Measurements from ENCODE around the gene FAM81A.
A peak's percentile ranks its signal among the peaks of the same experiment; 100 is the strongest.
"Not testable (repeated sequence)": the region's sequence is repeated elsewhere in the genome, so short reads cannot be mapped to it uniquely, and the experiment has no call there.

FAM81A gene

DNA sequence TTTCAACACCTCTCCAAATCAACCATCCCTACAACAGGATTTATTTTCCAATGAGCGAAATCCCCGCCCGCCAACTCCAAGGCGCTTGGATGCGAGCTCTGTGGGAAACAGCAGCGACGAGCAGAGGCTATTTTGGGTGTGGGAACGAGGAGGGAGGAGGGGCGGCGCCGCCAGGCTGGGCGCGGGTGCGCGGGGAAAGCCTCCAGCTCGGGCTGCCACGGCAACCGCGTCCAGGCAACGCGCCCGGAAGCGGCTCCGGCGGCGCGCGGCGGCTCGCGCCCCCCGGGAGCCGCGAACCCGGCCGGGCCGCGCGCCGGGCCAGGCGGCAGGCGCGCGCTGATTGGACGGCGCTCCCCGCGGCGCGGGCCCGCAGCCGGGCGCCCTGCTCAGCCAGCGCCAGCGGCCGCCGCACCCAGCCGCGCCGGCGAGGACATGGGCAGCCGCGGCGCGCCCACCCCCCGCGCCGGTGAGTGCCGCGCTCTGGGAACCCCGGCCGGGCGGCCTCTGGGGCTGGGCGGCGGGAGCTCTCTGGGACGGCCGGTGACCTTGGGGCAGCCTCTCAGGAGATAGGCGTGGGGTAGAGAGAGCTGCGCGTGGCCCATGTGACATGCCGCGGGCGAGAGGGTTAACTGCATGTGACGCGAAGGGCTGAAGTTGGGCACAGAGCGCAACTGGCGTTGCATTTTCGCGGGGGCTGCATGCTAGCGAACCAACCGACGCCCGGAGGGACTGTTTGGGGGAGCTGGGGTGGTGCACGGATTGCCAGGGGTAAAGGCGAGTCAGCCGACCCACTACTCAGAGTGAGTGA, at the start of gene FAM81A:
FAM81A (plus strand) TSS at position 370 of the 808 bp plus-strand sequence. CDS start 20,441 bp downstream, outside the sequence.
- peak; percentile 22 for DNase-seq

DNA sequence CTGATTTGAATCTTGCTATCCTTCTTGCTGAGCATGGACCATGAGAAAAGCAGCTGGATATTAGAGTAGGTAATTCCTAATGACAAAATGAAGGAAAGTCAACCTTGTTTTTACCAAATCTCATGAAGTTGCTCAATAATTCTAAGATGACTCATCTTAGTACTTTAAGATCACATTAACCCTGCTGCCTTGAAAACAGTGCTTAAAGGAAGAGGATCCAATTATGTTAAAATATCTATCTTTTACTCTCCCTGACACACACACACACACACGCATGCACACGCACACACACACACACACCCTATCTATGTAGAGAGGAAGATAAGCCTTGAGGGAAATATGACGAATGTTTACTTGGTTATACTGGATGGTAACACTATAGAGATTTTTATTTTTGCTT, 49.3 kb upstream of the FAM81A start:
- no peak for DNase-seq

DNA sequence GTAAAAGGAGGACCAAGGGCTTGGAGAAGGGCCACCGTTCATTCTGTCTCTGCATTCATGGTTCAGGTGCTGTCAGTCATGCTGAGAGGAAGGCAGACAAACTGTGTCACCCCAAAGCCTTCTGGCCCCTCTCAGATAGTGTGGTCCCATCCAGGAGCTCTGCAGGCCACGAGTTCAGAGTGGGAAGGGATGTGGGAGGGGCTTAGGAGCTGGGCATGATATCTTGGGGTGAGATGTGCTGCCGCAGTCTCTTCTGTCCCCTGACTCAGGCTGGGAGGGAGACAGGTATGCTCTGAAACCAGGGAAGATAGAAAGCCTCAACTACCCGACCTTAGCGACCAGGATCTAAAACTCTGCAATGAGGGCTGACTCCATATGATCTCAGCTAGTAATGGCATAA, 45.7 kb upstream of the FAM81A start:
- DNase-seq: no peak

DNA sequence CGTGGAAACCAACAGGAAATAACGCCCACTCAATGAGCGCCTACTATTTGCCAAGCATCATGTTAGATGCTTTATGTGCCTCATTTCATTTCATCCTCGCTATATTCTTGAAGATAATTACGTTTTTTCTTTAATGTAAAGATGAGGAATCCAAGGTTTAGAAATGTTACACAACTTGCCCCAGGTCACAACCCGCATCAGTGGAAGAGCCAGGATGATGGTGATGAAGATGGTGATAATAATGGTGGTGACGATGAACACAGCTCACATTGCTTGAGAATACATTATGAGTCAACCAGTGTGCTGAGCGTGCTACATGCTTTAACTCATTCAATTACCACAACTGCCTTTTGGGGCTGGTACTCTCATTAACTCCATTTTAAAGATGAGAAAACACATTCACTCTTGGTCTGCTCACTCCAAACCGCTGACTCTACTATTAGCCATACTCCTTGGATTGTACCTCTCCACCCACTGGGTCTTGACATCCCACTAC, 43.8 kb upstream of the FAM81A start:
- no peak for DNase-seq

DNA sequence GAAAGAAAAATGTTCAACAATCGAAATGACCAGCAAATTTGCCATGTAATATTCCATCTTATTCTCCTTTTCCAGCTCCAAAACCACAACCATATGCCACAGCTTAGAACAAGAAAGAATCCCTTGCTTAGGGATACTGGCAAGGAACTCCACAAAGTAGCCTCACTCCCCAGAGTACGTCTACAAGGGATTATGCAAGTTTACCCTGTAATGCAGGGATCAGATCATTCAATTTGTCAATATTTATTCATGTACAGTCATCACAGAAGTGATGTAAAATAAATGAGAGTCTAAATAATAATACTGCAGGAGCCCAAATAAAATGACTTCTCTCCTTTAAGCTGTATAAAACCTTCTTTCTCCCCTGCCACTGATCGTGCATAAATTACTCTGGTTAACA, 41.8 kb upstream of the FAM81A start:
- DNase-seq: no peak

DNA sequence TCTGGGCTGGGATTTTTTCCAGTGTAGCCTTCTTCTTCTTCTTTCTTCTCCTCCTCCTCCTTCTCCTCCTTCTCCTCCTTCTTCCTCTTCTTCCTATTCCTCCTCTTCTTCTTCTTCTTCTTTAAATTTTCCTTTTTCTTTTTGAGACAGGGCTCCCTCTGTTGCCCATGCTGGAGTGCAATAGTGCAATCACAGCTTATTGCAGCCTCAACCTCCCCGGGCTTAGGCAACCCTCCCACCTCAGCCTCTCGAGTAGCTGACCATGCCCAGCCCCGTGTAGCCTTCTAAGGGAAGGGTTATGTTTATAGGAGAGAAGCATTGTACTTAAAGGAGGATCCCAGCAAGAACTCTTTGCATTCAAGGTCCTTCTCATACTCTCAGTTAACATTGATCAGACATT, 41.3 kb upstream of the FAM81A start:
- no peak for DNase-seq

DNA sequence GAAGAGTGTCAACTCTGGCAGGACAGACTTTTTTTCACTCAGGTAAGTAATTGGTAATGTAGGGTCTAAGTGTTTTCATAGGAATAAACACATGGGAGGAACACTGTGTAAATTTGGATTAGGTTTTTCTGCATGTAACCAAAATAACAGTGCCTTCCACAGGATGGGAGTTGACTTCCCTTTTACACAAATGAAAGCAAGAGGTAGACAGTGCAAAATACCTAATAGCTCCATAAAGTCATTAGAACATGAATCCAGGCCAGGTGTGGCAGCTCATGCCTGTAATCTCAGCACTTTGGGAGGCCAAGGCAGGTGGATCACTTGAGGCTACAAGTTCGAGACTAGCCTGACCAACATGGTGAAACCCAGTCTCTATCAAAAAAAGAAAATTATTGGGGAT, 39.8 kb upstream of the FAM81A start:
- no peak for DNase-seq

DNA sequence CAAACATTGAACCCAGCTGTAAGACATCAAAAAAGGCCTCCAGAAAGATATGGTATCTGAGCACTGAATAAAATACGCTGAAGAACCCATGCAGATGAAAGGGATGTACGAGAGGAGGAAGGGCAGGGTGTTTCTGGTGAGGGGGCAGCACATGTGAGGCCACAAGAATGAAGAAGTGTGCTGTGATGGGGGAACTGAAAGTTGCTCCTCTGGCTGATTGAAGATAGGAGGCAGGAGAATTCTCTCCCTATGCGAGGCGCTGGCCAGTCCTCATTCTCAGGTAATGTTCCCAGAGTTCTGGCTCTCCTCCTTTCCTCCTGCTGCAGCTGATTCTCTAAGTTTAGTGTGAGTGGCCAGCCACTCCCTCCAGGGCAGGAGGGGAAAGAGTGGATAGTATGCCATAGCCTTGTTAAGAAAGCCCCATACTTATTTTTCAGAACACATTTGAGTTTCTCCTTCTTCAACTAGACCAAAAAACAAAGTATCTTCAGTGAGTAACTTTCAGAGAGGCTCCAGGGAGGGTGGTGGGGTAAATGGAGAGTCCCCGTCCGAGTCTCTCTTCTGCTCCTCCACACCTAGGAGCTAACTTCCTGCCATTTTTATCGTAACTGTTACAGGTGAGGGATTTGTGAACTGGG, 38.4 kb upstream of the FAM81A start:
- no peak for DNase-seq

DNA sequence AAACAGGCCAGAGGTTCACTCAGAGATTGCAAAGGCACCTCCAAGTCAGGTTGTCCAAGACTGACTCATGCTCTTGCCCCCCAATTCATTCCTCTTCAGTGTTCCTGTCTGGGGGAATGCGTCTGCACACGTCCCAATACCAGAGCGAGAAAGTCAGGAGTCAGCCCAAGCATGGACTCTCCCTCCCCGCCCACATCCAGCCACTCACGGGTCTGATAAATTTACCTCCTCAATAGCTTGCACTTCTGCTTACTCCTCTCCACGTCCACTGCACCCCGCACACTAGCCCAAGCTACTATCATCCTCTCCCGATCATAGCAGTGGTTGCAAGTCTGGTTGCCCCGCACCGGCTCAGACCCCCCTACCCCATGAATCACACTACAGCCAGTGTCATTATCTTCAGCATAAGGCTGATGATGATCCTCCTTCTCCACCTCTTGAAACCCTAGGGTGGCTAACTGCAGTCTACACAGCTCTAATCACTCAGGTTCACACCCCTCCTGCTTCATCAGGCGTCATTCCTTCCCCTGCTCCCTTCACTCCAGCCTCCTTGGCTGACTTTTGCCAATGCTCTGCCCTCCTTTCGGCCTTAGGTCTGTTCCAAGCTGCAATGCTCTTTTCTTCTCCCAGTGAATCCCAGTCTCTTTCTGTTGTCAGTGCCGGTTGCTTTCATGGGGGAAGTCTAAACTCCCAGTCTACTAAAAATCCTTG, 37.7 kb upstream of the FAM81A start:
- DNase-seq: no peak

DNA sequence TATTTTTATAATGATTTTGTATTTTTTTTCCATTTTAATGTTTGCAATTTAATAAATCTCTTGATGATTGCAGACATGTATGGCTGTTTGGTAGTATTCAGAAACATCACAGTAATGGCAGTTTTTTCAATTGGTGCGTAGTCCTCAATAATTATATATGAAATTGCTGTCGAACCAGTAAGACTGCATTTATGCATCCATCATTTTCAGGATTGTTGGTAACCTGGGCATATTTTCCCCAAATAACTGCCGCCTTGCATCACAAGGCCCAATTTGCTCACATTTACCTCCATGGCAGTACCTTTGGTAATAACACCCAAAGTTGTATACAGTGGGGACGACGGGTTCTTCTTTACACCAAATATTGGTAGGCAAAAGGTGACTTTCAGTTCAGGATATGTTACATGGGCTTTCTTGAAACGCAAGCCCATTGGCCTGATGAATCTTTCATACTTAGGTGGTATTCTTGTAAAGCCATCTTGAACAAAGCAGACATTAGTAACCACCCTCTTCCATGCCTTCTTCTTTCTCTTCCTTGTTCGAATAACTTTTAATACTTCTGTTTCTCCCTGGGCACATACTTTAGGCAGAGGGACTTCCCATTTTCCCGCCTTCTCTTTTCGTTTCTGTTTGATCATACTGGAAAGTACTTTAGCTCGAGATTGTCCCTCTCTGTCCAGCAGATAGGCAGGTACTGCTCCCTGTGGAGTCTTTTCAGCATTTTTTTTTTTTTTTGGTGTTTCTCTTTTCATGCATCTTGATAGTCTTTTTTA, 36.7 kb upstream of the FAM81A start:
- DNase-seq: not testable (repeated sequence)

DNA sequence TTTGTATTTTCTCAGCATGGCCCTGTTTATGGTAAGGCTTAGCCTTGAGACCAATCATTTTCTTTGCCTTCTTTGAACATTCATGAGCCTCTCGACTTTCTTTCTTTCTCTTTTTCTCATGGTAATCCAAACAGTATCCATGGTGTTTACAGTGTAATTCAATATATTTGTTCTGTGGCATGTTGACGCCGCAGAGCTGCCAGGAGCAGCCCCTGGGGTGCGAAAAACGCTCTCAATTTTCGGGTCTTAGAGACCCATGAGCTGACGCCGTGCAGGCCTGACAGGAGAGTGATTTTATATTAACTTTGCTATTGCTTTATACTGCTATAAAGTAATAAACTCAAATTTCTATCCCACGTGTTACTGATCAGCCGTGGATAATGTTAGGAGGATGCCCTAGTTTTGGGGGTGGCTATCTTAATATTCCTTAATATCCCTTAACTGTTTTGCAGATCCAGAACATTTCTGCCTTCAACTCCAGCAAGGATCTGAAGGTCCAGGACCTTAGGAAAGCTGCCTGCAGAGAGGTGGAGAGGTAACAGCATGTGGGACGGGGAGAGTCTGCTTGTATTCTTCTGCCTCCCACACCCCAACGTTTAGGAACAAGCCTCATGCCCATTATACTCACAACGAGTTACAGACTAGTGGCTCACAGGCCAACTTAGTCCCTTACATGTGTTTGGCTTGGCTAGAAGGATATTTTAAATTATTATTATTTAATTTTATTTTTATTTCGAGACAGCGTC, 36.0 kb upstream of the FAM81A start:
- DNase-seq: no peak

DNA sequence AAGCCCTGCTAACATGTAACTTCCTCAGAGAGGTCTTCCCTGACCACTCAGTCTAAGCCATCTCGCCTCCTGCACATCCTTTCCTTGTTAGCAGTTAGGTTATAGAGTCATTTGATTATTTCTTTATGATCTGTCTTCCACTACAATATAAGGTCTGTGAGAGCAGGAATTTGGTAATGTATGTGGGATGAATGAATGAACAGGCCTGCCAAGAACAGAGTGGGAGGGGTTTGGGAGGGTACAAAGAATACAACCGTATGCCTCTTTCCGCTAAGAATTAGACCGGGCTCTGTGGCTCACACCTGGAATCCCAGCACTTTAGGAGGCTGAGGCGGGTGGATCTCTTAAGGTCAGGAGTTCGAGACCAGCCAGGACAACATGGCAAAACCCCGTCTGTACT, 32.9 kb upstream of the FAM81A start:
- DNase-seq: no peak

DNA sequence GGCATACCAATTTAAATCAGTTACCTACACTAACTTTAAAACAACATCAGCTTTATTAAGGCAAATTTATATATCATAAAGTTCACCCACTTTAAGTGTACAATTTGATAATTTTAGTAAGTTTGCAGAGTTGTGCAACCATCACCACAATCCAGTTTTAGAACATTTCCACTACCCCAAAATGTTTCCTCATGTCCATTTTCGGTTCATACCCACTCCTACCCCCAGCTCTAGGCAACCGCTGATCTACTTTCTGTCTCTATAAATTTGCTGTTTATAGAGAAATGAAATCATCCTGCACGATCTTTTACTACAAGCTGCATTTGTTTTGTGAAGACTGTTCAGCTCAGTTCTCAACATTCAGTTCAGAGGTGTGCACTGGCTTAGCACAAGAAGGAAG, 31.5 kb upstream of the FAM81A start:
- no peak for DNase-seq

DNA sequence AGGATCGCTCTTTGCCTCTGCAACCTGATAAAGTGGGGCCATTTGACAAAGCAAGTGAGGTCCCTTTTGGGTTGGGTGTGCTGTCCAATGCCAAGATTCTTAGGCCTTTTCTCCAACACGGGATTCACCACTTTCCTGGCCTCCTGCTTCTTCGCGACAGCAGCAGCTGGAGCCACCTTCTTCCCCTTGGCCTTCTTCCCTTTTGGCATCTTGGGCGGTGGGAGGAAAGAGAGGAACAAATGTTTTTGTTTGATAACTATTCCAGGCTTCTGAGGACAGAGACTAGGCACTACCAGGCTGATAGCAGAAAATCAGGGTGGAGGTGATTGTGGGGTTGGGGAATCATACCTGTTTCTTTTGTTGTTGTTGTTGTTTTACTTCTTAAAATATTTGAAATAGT, 30.0 kb upstream of the FAM81A start:
- DNase-seq: no peak

DNA sequence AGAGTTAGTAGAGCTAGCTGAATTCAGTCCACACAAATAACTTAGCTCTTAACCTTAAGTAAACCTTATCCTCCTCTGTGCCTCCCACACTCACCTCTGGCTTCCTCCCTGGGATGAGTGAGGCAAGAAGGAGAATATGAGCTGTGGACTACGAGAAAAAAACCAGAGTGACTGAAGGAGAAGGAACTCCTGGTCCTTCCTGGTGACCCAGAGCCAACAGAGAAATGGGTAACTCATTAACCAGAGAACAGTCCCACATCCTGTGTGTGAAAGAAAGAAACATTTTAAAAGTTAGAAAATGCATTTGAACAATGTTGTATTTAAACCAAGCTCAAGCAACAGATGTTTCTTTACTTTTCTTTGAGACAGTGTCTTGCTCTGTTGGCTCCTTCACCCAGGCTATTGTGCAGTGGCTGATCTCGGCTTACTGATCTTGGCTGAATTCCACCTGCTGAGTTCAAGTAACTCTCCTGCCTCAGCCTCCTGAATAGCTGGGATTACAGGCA, 27.5 kb upstream of the FAM81A start:
- DNase-seq: no peak

DNA sequence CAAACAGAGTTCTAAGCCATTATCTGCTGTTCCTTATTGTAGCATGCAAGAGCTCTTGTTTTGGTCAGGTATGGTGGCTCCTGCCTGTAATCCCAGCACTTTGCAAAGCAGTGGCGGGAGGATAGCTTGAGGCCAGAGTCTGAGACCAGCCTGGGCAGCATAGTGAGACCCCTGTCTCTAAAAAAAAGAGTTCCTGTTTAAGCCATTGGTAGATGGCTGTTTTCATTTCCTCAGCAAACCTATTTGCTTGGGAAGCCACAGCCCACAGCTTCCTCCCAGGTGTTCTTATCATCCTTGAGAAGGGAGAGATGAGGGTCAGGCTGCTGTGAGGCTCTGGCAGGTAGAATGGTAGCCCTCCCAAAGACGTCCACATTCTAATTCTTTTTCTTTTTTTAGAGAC, 24.4 kb upstream of the FAM81A start:
- no peak for DNase-seq

DNA sequence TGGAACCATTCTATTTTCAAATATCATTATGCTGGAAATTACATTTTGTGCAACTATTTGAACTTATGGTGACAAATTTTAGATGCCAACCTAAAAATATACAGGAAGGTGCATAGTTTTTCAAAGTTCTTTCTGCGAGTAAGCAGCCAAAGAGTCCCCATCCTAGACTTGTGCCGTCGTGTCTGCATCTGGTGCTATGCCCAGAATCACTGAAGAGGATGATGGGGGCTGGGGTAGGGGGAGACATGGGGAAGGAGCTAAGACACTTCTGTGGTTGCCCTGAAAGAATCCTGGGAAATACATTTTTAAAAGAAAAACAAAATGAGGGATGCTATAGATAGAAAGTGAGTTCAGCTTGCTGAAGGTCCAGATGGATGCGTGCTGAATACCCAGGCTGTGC, 21.2 kb upstream of the FAM81A start:
- no peak for DNase-seq

DNA sequence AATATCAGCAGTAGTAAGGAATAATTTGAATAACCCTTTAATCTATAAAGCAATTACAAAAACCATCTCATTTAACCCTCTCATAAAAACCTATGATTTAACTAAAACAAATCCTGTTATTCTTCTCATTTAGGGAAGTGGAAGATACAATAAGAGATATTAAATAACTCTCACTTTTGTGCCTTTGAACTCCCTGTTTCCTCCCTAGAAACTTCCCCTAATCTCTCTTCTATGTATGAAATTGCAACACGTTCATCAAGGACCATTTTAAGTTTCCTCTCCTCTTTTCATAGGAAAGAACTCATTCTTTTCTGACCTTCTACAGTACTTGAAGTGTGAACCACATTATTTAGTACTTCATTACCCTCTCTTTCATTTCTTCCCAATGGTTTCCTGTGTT, 18.8 kb upstream of the FAM81A start:
- no peak for DNase-seq

DNA sequence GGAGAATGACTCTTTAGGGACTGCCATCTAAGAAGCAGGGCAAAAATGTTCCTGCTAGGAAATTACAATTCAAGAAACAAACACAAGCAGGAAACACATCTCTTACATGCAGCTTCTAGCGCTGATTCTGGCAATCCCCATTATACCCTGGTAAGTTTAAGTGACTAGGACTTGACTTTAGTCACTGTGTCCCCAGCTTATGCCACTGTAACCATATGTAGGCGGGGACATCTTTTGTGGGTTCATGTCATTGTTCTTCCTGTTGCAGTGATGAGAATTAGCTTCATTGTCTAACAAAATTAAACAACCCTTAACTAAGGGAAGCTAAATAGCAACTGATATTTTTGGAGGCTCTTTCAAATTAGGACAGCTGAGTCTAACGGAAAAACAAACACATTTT, 17.9 kb upstream of the FAM81A start:
- no peak for DNase-seq

DNA sequence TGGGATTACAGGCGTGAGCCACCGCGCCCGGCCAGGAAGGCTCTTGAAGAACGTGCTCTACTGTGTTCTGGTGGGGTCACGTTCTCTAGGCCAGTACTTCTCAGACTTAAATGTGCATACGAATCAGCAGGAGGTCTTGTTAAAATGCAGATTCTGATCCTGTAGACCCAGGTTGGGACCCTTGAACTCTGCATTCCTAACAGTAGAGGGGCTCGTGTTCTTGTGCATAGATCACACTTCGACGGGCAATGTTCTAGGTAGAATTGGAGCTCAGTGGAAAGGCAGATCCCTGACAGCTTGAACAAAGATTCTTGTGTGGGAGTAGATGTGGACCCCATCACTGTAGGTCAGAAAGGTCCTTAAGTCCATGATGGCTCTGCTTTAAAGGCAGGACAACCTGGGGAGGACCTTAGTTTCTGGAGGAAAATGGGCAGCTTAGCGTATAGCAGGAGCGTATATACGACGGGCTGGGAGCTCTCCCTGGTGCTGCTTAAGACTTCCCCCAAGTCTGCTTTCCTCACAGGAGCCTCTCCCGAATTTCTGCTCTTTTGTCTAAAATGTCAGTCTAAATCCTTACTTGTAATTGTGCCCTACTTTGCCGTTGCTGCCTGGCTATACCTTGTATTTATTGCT, 16.9 kb upstream of the FAM81A start:
- DNase-seq: no peak

DNA sequence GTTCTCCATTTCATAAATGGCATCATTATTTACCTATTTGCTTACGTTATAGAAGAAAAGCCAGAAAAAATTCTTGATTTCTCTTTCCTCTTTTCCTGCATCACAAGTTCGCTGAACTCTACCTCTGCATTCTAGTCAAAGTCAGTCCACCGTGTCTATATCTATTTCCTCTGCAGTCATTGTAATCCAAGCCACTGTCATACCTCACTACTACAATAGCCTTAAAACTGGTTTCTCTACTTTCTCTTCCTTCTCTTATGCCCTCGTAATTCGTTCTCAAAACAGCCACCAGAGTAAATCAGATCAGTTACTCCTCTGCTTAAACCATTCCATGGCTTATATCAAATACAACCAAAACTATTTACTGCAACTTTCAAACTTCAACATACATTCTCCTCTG, 13.4 kb upstream of the FAM81A start:
- no peak for DNase-seq

DNA sequence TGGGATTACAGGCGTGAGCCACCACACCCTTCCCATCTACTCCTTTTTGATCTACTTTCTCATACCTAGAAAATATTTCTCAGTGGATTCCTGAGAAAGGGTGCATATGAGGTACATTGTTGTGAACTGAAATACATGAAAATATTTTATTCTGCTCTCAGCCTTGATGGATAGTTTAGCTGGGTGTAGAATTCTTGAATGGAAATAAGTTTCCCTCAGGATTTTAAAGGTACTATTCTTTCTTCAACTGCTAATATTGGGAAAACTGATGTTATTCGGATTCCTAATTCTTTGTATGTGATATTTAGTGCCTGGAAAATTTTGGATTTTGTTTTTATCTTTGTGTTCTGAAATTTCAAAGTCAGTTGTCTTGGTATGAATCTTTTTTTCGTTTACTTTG, 9.1 kb upstream of the FAM81A start:
- not testable (repeated sequence) for DNase-seq

All from stimulated activated CD4-positive, alpha-beta T cell treated with anti-CD3 and anti-CD28 coated beads, Interleukin-1b, Interleukin-23, amount 100 ng/mL, for 48 hours (primary cell).